MCF 10A (cell line): Measurements from ENCODE around the gene DPT. TPM values are rescaled to one million over a fixed set of nuclear protein-coding genes. Genes with fewer than 3 reads are reported as not detected.

Source experiments
- BruUV-seq: library from RNA; stranded (reverse); fragments of 400-500 nt; replicated peaks from 2 replicates; lab custom pipeline; 2021; lab: Mats Ljungman, UMichigan
- CTCF ChIA-PET: fragments of 300-600 bp; sonication (Branson Sonifier 250); formaldehyde crosslinking; extraction: SDS; loops from one replicate; lab custom pipeline; 2021; ENCODE audit warnings: antibody characterized with exemption, inconsistent platforms; lab: Yijun Ruan, JAX
- POLR2A ChIA-PET: fragments of 300-600, 350-650 bp; sonication (Branson Sonifier 250); formaldehyde crosslinking; extraction: SDS; loops from one replicate; lab custom pipeline; 2020; ENCODE audit warnings: antibody characterized with exemption, inconsistent platforms; lab: Yijun Ruan, JAX
- DNase-seq: peaks from one replicate; pipeline ENCODE4 v3.0.0-alpha.2; 2018; ENCODE audit not compliant: unreplicated experiment
- H3K27ac Mint-ChIP-seq: one replicate; pipeline ENCODE4 v1.8.0; 2022; ENCODE audit warnings: mild to moderate bottlenecking, low read depth, mixed read lengths; ENCODE audit not compliant: unreplicated experiment
- H3K27me3 Mint-ChIP-seq: one replicate; pipeline ENCODE4 v1.8.0; 2022; ENCODE audit warnings: mixed read lengths; ENCODE audit not compliant: insufficient read depth, unreplicated experiment
- H3K36me3 Mint-ChIP-seq: one replicate; pipeline ENCODE4 v1.8.0; 2022; ENCODE audit warnings: mild to moderate bottlenecking, moderate library complexity, mixed read lengths; ENCODE audit not compliant: insufficient read depth, unreplicated experiment
- H3K4me1 Mint-ChIP-seq: one replicate; pipeline ENCODE4 v1.8.0; 2022; ENCODE audit warnings: mixed read lengths; ENCODE audit not compliant: insufficient read depth, unreplicated experiment
- H3K4me3 Mint-ChIP-seq: one replicate; pipeline ENCODE4 v1.8.0; 2022; ENCODE audit warnings: mild to moderate bottlenecking, moderate library complexity, mixed read lengths; ENCODE audit not compliant: unreplicated experiment
- H3K9me3 Mint-ChIP-seq: one replicate; pipeline ENCODE4 v1.8.0; 2022; ENCODE audit warnings: mixed read lengths; ENCODE audit not compliant: unreplicated experiment
- CTCF ChIP-seq: fragments of 200-600 bp; IDR thresholded peaks from one replicate; pipeline ENCODE4 v1.8.0; 2022; ENCODE audit warnings: antibody characterized with exemption, mild to moderate bottlenecking; ENCODE audit not compliant: unreplicated experiment
- intact Hi-C: fragments of 100-400 bp; cut with micrococcal nuclease; formaldehyde crosslinking; loops from 2 replicates; pipeline ENCODE4 v1.14.1; 2022
- total RNA-seq: library from RNA; stranded (reverse); gene quantifications from 2 replicates; pipeline ENCODE4 v1.2.3, GENCODE V29; 2022

Gene DPT
- total RNA-seq, 1 experiment from 2014 or later: 1.9 TPM

GRCh38 chr1:168691541-168691940 is 37.5 kb downstream of the DPT start:
- H3K27ac Mint-ChIP-seq: no peak overlapping the region
- intact Hi-C loops: no loop called here
- DNase-seq: no peak
- no peak for TF ChIP-seq CTCF
- no peaks in the 10 kb centered on the region for H3K27me3 Mint-ChIP-seq
- peaks cover 11% of the 10 kb centered on the region for H3K4me1 Mint-ChIP-seq
- CTCF ChIA-PET: interaction anchor here (0.6 to 1.2 kb wide), 4 partner anchors 13 to 231 kb away, joined by 3 to 4 read pairs (median 3); no protein-coding TSS in a partner anchor
- no TSS peak for BruUV-seq
- POLR2A ChIA-PET: interaction anchor here (1.2 to 1.5 kb wide), 2 partner anchors 19 to 27 kb away, joined by 3 to 4 read pairs; no protein-coding TSS in a partner anchor
- H3K4me3 Mint-ChIP-seq: no peak overlapping the region
- H3K9me3 Mint-ChIP-seq: no peaks in the 10 kb centered on the region
- H3K36me3 Mint-ChIP-seq: no peaks in the 10 kb centered on the region

GRCh38 chr1:168689726-168690602 is 39.0 kb downstream of the DPT start:
- BruUV-seq: no TSS peak
- no peak overlapping the region for H3K4me3 Mint-ChIP-seq
- POLR2A ChIA-PET: interaction anchor here (0.7 to 1.5 kb wide), 4 partner anchors 9 to 174 kb away, joined by 3 to 4 read pairs (median 4); no protein-coding TSS in a partner anchor
- H3K36me3 Mint-ChIP-seq: no peaks in the 10 kb centered on the region
- peaks cover 11% of the 10 kb centered on the region for H3K4me1 Mint-ChIP-seq
- H3K27ac Mint-ChIP-seq: no peak overlapping the region
- TF ChIP-seq CTCF: no peak
- H3K9me3 Mint-ChIP-seq: no peaks in the 10 kb centered on the region
- no peaks in the 10 kb centered on the region for H3K27me3 Mint-ChIP-seq
- DNase-seq: peak; percentile 54
- intact Hi-C loops: no loop called here
- CTCF ChIA-PET: interaction anchor here (0.7 to 1.1 kb wide), 4 partner anchors 51 to 307 kb away, joined by 3 read pairs; no protein-coding TSS in a partner anchor

GRCh38 chr1:168689327-168689657 is 39.7 kb downstream of the DPT start:
- intact Hi-C loops: no loop called here
- Mint-ChIP-seq H3K4me1 (peaks cover 11% of the 10 kb centered on the region), H3K4me3 (no peak overlapping the region), H3K27me3 (no peaks in the 10 kb centered on the region), H3K9me3 (no peaks in the 10 kb centered on the region), H3K36me3 (no peaks in the 10 kb centered on the region), H3K27ac (no peak overlapping the region)
- no peak for TF ChIP-seq CTCF
- ChIA-PET POLR2A (interaction anchor here (1.3 kb wide), 1 partner anchor 14 kb away, joined by 3 read pairs; no protein-coding TSS in a partner anchor), CTCF (interaction anchor here (1.1 kb wide), 2 partner anchors 95 to 157 kb away, joined by 3 read pairs; no protein-coding TSS in a partner anchor)
- DNase-seq: no peak
- no TSS peak for BruUV-seq

GRCh38 chr1:168688644-168689326 is 40.2 kb downstream of the DPT start:
- no peak for DNase-seq
- Mint-ChIP-seq H3K27me3 (no peaks in the 10 kb centered on the region), H3K9me3 (no peaks in the 10 kb centered on the region), H3K27ac (no peak overlapping the region), H3K4me1 (peaks cover 11% of the 10 kb centered on the region), H3K4me3 (no peak overlapping the region), H3K36me3 (no peaks in the 10 kb centered on the region)
- ChIA-PET CTCF (interaction anchor here (0.6 to 1.1 kb wide), 3 partner anchors 18 to 372 kb away, joined by 3 read pairs; no protein-coding TSS in a partner anchor), POLR2A (no interaction called here)
- no TSS peak for BruUV-seq
- TF ChIP-seq CTCF: no peak
- intact Hi-C loops: no loop called here
